Osteocyte (in vitro differentiated cells): ENCODE data around the gene TRIM40. TPM values are rescaled to one million over a fixed set of nuclear protein-coding genes. Genes with fewer than 3 reads are reported as not detected.

ENCODE experiments used
- DNase-seq: peaks from one replicate; pipeline ENCODE4 v3.0.0; 2021; ENCODE audit warnings: mixed read lengths; ENCODE audit not compliant: unreplicated experiment; ENCODE audit errors: extremely low spot score
- H3K27ac Mint-ChIP-seq: one replicate; pipeline ENCODE4 v1.8.0; 2021; ENCODE audit warnings: mild to moderate bottlenecking, mixed read lengths; ENCODE audit not compliant: unreplicated experiment
- H3K27me3 Mint-ChIP-seq: one replicate; pipeline ENCODE4 v1.8.0; 2021; ENCODE audit warnings: mixed read lengths; ENCODE audit not compliant: unreplicated experiment
- H3K36me3 Mint-ChIP-seq: one replicate; pipeline ENCODE4 v1.8.0; 2021; ENCODE audit warnings: mixed read lengths; ENCODE audit not compliant: unreplicated experiment
- H3K4me1 Mint-ChIP-seq: one replicate; pipeline ENCODE4 v1.8.0; 2021; ENCODE audit warnings: mixed read lengths; ENCODE audit not compliant: unreplicated experiment
- H3K4me3 Mint-ChIP-seq: one replicate; pipeline ENCODE4 v1.8.0; 2021; ENCODE audit warnings: mild to moderate bottlenecking, moderate library complexity, mixed read lengths; ENCODE audit not compliant: unreplicated experiment
- H3K9me3 Mint-ChIP-seq: one replicate; pipeline ENCODE4 v1.8.0; 2021; ENCODE audit warnings: mixed read lengths; ENCODE audit not compliant: unreplicated experiment
- total RNA-seq: library from RNA; stranded (reverse); gene quantifications from 2 replicates; pipeline ENCODE4 v1.2.1, GENCODE V29; 2021
- TF ChIP-seq, protein P1 (sequence below): fragments of 200-600 bp; sonication (generic); IDR thresholded peaks from 2 replicates; pipeline ENCODE4 v1.5.0; 2021; ENCODE audit warnings: antibody characterized with exemption, mild to moderate bottlenecking, moderate library complexity

TRIM40 gene
- total RNA-seq, 1 donor from 2014 or later, result not detected

DNA sequence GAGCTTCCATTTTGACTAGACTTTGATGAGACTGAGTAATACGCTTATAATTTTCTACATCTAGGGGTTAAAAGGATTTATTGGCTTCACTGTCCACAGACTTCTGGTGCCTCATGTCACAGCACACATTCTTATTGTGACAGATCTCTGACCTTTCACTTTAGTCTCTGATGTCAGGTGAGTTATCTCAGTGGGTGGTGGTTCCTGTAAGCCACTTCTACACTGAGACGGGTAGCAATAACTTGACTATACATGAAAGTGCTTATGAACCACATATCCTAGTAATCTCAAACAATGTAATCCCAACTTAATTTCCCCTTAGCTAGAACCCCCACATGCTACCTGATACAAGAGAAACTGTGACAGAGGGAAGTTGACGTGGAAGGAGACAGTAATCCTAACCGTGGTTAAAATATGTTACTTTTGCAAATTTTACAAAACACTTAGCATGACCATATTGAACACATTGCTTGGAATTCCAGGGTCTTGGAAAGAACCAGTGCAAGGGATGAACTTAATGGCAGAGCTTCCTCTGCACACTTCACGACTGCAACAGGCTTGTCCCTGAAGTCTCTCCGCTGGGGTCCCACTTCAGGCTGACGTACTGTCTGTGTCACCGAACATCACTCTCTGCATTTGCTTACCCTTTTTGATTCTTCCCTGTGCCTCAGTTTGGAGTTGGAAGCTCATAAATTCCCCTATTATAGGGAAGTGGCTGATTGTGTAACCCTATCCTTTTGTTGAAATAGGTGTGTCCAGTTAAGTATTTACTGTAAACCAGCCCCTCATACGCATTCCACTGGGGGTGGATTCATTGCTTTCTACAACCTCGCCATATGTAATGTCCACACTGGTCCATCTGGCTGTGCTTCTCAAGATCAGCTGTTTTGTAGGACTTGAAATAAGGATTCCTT, 6.4 kb upstream of the TRIM40 start:
- no peak for DNase-seq
- TF ChIP-seq, protein P1, sequence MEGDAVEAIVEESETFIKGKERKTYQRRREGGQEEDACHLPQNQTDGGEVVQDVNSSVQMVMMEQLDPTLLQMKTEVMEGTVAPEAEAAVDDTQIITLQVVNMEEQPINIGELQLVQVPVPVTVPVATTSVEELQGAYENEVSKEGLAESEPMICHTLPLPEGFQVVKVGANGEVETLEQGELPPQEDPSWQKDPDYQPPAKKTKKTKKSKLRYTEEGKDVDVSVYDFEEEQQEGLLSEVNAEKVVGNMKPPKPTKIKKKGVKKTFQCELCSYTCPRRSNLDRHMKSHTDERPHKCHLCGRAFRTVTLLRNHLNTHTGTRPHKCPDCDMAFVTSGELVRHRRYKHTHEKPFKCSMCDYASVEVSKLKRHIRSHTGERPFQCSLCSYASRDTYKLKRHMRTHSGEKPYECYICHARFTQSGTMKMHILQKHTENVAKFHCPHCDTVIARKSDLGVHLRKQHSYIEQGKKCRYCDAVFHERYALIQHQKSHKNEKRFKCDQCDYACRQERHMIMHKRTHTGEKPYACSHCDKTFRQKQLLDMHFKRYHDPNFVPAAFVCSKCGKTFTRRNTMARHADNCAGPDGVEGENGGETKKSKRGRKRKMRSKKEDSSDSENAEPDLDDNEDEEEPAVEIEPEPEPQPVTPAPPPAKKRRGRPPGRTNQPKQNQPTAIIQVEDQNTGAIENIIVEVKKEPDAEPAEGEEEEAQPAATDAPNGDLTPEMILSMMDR, result no peak
- Mint-ChIP-seq H3K27me3 (peaks cover 91% of the 10 kb centered on the region), H3K27ac (no peak overlapping the region), H3K36me3 (no peaks in the 10 kb centered on the region), H3K4me1 (peaks cover 10% of the 10 kb centered on the region), H3K4me3 (no peak overlapping the region), H3K9me3 (no peaks in the 10 kb centered on the region)

DNA sequence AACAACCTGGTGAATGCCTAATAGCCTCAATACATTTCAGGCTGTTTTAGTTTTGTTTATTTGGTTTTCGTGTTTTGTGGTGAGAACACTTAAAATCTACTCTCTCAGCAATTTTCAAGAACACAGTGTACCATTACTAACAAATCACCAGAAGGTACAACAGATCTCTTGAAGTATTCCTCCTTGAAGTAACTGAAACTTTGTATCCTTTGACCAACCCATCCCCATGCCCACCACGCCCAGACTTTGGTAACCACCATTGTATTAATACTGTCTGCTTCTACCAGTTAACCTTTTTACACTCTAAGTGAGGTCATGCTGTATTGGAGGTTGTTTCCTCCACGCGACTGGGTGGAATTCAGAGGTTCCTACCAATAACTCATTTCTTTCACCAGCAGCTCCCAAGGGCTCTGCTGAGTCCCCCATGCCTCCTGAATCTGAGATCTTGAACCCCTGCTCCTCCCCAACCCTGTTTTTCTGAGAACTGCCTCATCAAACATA, 5.7 kb upstream of the TRIM40 start:
- Mint-ChIP-seq H3K9me3 (no peaks in the 10 kb centered on the region), H3K4me1 (peaks cover 10% of the 10 kb centered on the region), H3K4me3 (no peak overlapping the region), H3K27me3 (peaks cover 89% of the 10 kb centered on the region), H3K27ac (no peak overlapping the region), H3K36me3 (no peaks in the 10 kb centered on the region)
- TF ChIP-seq, protein P1, result no peak
- no peak for DNase-seq

DNA sequence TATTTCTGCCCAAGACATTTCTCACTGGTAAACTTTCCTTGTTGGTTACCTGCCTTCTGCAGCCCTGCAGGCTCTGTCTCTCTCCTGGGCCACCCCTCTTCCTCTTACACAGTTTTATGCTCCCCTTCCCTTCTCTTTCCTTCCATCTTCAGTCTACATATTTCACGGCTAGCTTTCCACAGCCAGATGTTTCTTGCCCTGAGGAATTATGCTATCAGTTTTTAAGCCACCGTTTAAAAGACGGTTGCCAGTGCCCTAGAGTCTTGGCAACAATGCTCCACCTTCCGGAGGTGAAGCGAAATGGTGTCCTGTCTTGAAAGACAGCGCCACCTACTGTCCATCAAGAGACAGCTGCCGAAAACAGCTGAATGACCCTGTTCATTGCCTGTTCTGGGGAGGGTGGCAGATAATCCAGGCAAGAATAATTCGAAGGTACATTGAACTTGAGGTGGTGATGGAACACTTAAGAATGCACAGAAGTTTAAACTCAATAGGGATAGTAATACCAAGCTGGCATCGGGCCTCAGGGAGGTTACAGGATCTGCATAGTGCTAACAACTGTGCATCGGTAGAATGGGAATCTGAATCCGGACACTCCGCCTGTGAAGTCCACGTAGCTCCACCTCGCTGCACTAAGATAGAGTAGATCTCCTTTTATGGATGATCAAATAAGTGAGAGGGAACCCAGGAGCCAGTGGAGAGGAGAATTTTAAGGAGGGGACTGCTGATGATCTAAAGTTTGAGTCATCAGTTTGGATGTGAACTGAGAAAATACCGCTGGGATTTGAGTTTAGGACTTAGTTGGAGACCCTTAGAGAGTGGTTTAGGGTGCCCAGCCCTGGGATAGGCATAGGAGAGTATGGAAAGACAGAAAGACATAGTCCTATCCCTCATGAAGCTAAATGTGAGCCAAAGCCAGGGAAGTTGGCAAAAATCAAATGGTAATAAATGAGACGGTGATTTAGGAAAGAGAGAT, 4.8 kb upstream of the TRIM40 start:
- TF ChIP-seq, protein P1, result peak; percentile 99
- Mint-ChIP-seq H3K27ac (no peak overlapping the region), H3K4me3 (no peak overlapping the region), H3K9me3 (no peaks in the 10 kb centered on the region), H3K36me3 (no peaks in the 10 kb centered on the region), H3K4me1 (peaks cover 10% of the 10 kb centered on the region), H3K27me3 (peaks cover 84% of the 10 kb centered on the region)
- no peak for DNase-seq

DNA sequence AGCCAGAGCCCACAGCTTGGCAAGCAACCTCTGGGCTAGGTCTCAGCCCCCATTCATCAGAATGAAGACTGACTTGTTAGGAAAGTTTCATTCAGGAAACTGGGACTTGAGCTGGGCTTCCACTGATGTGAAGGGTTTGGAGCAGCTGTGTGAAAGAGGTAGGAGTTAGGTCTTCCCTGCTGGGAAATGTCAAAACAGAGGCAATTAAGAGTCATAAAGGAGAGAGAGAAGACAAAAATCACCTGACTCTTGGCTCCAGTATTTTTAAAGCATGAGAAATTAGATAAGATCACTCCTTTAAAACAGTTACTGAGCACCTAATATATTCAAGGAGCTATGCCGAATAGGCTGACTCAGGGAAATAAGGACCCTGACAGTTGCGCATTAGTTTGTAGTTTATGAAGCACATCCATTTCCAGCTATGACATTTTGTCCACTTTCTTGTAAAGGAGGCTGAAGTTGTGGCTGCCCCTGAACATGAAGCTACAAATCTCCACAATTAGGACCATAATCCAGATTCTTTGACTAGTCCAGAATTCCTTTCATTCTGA, 3.9 kb upstream of the TRIM40 start:
- TF ChIP-seq, protein P1, result no peak

More for the DNA sequence above, 3.9 kb upstream of the TRIM40 start:
- DNase-seq, result no peak
- no peaks in the 10 kb centered on the region for H3K36me3 Mint-ChIP-seq
- no peaks in the 10 kb centered on the region for H3K9me3 Mint-ChIP-seq
- H3K4me3 Mint-ChIP-seq, result no peak overlapping the region
- no peak overlapping the region for H3K27ac Mint-ChIP-seq
- H3K4me1 Mint-ChIP-seq, result peaks cover 10% of the 10 kb centered on the region
- peaks cover 84% of the 10 kb centered on the region for H3K27me3 Mint-ChIP-seq
